ENCODE data around the gene LSM10.
A peak's percentile ranks its signal among the peaks of the same experiment; 100 is the strongest.

LSM10 gene

DNA sequence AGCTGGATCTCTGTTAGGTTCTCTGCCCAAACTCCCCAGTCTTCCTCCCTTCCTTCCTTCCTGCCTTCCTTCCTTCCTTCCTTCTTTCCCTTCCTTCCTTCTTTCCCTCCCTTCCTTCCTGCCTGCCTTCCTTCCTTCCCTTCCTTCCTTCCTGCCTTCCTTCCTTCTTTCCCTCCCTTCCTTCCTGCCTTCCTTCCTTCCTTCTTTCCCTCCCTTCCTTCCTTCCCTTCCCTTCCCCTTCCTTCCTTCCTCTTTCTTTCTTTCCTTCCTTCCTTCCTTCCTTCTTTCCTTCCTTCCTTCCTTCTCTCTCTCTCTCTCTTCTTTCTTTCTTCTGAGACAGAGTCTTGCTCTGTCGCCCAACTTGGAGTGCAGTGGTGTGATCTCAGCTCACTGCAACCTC, 8.7 kb upstream of the LSM10 start:
- DNase-seq, result no peak

DNA sequence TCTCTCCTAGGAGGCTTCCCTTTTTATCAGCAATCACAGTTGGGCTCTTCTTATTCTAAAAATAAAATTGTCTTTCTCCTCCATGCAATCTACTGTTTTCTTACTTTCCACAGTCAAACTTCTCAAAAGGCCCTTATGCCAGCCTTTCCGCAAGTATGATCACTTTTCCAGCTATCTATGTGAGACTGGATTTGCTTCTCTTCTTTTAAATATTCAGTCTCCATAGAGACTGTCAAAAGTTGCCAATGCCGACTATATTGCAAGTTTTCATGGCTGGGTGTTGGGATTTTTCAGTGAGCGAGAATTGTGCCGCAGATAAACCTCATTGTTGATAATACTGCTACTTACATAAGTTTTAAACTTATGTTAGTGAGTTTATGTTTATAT, 4.8 kb upstream of the LSM10 start:
- no peak for DNase-seq

DNA sequence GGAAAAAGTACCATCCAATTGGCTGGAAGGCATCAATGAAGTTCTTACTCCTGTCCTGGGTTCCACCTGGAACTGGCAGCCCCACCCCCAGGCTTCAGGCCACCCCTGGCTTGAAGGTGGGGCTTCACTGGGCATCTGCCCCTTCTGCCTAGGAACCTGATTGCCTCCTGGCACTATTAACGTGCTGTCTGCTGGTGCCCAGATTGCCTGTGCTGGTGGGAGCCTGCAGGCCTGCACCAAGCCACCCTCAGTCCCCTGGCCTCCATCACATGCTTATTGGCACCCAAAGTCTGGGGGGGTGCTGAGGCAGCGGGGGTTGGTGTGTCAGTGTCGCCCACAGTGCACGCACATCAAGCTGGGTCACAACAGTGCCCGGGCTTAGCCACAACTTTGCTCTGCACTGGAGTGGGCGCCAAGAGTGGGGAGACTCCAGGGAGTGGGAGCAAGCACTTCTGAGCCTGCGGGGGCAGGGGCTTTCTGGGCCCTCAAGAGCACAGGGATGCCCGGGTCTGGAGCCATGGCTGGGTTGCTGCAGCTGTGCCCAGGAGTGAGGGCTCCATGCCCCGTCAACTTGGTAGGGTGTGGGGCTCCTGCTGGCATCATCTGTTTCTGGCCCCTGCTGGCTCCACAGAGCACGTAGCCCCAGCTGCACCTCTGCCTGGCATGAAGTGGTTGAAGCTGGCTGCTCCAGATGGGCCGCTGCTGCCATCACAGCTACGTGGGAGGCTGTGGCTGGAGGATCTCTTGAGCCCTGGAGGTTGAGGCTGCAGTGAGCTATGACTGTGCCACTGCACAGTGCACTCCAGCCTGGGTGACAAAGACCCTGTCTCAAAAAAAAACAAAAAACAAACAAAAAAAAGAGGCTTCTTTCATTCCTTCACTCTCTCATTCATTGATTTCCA, 4.1 kb upstream of the LSM10 start:
- DNase-seq, result no peak

DNA sequence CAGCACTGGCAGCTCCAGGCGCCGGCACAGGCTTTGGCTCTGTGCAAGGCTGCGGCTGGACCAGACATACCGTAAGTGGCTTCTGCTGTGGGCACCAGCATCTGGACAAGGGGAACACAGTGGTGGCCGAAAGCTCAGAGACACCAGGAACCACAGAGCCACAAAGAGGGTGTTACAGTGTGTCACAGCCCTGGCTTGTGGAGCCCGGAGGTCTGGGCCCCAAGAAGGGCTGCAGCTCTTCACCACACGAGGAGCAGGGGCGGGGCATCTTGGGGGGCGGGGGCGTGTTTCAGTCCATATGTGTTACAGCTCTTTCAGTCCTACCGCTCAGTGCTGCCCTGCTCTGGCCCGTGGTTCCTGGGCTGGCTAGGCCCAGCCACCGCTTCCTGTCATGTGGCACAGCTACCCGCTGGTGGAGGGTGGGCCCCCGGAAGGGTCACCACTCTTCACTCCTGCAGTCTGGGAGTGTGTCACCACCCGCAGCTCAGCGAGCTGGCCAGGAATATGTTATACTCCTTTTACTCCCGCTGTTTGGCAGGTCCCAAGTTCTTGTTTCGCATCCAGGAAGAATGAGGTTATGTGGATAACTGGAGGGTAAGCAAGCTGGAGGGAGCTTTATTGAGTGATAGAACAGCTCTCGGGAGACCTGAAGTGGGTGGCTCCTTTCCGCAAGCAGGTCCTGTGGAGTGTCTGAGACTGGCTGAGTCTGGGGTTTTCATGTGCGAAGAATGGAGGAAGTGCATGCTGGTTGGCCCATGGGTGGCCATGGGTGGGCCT, 3.3 kb upstream of the LSM10 start:
- DNase-seq, result no peak

DNA sequence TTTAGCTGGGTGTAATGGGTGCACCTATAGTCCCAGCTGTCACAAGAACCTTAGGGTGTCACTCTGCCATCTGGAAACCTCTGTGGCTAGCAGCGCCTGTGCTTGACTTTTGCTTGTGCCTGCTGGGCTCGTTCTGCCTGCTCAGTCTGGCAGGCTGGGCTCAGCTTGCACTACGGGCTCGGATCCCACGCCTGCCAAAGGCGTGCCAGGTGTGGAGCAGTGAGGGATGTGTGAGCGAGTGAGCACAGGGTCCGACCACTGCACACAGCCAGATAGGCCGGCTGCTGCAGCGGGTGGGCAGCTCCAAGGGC, 2.8 kb upstream of the LSM10 start:
- DNase-seq, result no peak

DNA sequence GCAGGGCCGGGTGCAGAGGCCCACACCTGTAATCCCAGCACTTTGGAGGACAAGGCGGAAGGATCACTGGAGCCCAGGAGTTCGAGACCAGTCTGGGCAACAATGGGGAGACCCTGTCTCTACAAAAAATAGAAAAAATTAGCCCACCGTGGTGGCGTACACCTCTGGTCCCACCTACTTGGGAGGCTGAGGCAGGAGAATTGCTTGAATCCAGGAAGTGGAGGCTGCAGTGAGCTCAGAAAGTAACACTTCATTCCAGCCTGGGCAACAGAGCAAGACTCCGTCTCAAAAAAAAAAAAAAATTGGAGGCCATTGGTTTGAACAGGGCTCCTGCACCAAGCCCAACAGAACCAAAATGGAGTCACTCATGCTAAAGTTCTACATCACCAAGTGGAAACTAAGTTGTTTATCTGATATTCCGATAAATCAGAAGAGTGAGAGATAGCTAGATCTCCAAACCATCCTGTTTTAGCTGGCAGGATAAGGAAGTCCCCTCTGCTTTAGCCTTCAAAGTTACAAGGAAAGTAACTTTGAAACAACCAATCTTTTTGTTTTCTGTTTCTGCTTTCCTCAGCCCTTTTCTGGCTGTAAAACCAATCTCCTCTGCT, 766 bp upstream of the LSM10 start:
- DNase-seq, result no peak

DNA sequence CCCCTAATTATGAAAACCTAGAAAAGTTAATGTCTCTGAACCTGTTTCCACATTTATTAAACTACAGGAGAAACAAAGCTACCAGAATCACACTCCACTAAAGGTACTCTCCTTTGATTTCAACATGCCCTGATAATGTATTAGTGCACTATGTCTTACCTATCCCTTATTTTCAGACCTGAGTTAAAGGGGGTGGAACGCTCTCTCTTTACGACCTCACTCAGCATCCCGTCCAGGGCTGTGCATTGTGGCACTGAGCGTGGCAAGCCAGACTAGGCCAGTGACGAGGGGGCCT, 678 bp downstream of the LSM10 start:
- DNase-seq, result no peak

DNA sequence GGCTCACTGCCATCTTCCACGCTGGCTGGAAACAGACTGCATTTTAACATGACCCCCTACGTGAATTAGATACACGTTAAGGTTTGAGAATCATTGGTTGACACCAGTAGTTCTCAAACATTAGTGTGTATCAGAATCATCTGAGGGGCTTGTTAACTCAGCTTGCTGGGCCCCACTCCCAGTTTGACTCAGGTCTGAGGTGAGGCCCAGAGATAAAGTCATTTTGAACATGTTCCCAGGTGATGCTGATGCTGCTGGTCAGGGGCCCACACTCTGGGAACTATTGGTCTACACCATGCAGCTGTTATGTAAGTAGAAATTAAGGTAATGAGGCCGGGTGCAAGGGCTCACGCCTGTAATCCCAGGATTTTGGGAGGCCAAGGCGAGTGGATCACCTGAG, 1.3 kb downstream of the LSM10 start:
- DNase-seq, result no peak

DNA sequence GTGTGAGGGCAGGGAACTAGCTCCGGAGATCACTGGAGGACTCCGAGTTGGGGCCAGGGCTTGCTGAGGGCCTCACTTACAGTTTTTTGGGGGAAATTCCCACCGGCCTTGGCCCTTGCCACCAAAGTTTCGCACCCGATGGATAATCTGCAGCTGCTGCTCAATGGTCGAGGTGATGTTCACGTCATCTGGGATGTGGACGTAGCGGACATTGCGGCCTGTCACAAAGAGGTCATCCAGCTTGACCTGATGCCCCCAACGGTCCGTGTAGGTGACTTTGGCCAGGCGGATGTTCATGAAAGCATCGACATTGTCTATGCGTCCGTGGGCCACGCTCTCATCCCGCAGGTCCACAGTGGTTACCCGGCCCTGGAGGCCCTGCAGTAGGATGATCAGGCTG, 4.0 kb downstream of the LSM10 start:
- DNase-seq, result no peak

DNA sequence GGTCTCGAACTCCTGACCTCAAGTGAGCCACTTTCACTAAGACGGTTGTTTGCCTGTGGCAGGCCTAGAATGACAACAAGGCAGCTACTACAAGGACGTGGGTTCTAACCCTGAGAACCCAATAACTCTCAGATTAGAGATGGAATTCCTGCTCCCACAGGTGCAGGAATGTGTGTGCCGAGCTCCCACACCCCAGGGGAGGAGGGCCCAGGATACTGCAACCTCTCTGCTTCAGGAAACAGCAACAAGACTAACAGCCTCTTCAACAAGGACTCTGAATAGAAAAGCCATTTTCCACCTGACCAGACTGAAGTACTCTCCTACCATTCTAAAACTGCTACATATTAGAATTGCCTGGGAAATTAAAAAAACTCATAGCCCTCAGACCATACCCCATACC, 4.9 kb downstream of the LSM10 start:
- no peak for DNase-seq

DNA sequence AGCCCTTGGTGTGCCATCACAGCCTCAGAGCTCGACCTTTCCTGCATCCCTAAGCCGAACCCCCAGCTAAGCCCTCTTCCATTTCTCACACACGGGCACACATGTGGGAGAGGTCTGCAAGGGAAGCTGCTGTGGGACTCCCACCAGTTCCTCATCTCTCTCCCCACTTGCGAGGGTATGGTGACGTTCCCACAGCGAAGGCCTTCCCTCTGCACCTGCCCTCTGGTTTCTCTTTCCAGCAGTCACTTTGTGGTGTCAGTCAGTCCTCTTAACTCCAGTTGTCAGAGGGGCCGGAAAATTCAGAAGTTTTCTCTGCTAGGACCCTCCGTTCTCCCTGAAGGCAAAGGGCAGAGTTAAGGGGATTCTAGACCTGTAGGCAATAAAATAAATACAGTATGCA, 6.4 kb downstream of the LSM10 start:
- DNase-seq, result no peak

DNA sequence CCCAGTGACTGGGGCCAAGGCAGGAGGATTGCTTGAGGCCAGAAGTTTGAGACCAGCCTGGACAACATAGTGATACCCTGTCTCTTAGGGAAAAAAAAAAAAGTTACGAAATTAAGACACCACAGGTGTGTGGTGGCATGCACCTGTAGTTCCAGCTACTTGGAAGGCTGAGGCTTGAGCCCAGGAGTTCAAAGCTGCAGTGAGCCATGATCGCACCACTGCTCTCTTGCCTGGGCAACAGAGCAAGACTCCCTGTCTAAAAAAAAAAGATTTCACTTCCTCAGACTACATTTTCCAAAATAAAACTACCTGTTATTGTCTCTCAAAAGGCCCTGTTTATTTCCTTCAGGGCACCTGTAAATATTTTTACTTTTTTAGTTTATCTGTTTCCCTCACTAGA, 7.3 kb downstream of the LSM10 start:
- DNase-seq, result no peak

DNA sequence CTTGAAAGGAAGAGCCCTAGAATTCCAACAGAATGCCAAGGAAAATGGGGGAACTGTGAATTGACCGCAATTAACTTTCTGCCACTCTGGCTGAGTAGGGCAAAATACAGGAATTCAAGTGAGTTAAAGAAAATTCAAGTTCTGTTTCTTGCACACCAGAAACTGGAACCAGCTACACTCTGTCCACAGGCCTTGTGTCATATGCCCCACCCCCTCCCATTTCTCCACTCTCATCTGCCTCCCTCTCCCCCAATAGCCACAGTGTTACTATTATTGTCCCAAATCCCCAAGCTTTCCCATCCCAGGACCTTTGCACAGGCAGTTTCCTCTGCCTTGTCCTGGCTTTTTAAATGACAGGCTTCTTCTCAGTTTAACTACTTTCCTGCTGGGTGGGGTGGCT, 7.7 kb downstream of the LSM10 start:
- no peak for DNase-seq

DNA sequence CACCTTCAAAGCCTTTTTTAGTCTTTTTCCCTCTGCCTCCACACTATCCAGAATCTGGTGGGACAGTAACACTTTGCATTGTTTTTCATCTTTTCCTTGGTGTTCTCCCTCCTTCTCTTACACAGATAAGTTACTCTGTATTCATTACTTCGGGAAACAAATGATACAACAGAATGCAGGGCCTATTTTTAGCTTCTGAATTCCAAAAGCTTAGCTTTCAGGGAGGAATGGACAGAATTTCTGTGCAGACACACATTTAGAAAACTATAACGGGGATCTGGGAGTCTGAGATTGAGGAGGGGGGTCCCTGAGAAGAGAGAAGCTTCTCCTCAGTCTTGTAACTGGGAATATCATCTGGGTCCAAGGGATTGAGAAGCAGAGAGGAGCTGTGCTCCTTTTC, 8.4 kb downstream of the LSM10 start:
- DNase-seq, result no peak

DNA sequence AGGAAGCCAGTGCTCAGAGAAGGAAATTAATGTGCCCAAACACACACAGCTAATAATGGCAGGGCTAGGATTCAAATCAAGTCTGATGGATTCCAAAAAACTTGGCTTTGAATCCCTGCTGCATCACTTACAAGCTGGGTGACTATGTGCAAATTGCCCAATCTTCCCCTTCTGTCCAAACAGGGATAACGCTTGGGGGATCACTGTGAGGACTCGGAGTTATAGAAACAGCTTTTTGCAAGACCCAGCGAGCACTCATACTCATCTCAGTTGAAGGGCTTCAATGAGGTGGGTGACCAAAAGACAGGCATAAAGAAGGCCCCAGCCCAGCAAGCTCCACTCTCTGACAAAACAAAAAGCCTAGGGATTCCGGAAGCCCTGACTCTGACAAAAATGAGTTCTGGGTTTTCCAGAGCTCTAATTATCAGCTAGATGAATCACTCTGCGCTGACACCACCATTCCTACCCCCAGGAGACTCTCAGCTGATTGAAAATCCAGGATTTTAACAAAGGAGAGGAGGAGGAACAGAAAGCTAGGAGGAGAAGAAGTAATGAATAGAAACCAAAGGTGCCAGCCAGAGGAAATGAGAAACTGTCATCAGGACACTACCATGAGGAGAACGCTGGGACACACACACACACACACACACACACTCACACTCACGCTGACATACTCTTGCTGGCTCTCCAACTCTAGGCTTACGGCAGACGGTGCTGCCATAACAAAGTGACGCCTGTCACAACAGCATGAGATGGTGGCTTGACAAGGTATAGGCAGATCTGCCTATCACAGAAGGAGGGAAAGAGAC, 10.4 kb downstream of the LSM10 start:
- no peak for DNase-seq

DNA sequence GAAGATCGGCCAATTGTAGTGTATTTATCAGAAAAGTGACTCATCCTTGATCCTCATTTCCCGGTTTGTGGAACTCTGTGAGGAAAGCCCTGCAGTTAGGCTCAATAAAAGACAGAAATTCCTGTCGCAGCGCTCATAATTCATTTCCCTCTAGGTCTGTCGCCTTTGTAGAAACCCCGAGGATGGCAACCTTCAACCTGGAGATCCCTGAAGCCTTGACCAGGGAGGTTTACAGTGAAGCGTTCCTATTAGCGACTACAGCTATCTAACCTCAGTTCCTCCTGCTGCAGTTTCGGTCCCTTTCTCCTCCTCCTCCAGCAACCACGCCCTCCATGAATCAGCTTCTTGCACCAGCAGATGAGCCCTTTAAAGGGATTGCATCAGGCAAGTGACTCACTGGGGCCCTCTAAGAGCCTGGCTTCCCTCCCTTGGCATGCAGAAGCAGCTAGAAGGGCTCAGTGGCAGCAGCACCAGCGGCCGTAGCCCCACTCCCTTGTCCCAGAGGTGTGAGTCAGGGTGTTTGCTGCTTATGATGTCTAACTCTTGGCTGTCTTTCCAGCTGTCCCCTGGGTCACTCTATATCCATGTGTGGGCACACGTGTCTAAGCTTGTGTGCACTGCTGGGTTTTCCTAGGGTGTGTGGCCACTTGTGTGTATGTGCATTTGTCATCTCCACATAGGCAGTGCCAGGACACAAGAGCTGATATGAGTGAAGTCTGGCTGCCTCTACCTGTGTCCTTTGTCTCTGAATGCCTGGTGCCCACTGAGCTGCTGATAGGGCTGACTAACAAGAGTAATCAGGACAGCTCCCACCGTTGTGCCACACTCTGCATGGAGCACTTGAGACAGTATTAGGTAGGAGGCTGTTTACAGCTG, 11.2 kb downstream of the LSM10 start:
- DNase-seq, result peak; percentile 37

DNA sequence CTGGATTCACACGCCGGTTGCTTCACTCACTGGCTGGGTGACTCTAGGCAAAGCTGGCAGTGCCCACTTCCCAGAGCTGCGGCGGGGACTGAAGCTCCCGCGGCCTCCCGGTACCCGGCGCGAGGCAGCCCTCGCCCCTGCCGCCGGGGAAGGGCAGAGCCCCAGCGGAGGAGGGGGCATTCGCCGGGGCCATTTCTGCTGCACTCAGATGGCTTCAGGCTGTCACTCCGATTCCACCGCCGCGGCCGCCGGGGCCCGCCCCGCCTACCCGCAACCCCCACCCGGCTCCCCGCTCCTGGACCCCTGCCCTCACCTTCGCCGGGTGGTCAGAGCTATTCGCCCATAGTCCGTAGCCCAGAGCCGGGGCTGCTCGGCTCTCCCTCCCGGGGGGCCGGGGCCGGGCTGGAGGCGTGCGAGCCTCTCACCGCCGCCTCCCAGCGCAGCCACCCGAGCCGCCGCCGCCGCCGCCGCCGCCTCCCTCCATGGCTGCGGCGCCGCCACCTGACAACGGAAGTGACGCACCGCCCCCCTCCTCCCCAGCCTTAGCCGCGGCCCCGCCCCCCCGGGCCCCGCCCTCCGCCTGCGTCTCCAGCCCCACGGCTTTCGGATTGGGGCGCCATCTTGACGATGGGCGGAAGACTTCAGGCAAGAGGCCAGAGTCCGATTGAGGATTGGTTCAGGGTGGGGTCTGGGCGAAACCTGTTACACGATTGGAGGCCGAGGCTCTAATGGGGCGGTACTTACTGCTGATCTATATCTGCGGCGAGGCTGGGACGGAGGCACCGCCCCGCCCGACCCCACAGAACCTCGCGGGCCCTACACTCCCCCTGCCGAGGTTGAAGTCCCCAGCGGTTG, 12.1 kb downstream of the LSM10 start, which contains the start of gene STK40:
STK40 (minus strand) TSS at position 515 of the 855 bp plus-strand sequence. CDS start 24,592 bp downstream, outside the sequence.
- DNase-seq, result peak; percentile 94

DNA sequence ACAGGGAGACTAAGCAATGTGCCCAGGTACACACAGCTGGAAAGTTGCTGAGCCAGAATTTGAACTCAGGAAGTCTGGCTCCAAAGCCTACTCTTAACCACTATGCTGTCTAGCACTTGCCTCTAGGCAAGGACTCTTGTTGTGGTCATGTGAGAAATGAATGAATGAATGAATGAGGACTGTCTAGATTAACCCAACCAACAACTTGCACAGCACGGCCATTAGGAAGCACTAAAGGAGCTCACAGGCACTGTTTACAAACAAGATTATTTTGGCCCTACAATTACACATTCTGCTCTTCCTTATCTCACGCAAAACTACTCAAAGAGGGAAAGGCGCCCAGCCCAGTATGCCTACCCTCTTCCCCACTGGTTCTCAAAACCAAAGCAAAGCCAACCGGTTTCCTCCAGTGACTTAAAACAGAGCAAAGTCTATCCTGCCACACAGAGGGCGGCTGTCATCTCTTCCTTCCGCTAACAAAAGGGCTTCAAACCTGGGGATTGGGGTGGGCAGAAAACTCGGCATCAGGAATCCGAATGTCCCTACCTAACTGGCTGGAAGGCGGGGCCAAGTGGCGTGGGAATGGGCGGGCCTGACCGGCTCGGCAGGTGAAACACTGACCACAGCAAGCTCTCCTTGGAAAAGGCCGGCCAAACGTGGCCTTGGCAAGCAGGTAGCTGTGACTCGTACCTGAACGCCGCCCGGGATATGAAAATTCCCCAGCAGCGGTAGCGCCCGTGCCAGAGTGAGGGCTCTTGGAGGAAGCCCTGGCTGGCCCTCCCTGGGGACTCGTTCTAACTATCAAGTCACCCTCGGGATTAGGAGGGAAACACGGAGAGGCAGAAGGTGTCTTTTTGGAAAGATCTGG, 12.9 kb downstream of the LSM10 start:
- DNase-seq, result no peak

DNA sequence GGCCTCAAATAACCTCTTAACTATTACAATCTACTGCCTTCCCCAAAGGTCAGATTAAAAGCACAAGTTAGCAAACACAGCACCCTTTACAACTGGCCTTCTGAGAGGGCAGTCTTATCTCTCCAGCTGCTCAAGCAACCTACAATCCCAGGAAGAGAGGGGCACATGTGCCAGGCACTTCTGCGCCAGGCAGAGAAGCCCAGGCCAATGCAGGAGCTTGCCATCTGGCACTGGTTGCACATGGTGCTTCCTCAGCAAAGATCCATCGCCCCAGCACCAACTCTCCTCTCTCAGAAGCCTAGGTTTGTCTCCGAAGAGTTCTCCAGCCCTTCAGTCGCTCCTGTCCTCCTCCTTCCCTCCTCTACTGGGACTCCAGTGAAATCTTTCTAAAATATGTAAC, 14.5 kb downstream of the LSM10 start:
- DNase-seq, result no peak

DNA sequence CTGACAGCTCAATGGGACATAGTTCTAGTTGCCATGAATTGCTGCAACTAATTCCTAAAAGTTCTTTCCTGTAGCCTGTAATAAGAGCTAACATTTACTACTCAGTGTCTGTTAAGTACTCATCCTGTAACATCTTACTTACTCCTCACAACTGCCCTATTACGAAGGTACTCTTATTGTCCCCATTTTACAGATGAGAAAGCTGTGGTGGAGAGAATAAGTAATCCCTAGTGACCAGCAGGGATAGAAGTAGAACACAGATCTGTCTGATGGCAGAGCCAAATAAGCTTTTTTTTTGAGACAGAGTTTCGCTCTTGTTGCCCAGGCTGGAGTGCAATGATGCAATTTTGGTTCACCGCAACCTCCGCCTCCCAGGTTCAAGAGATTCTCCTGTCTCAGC, 15.0 kb downstream of the LSM10 start:
- DNase-seq, result no peak

Data from NCI-H1417 treated with DMSO at 0.1 percent for 48 hours (cell line).